G401.6 (cell line): ENCODE measurements around the gene EIF4A2.
"Not testable (repeated sequence)": the region's sequence is repeated elsewhere in the genome, so short reads cannot be mapped to it uniquely, and the experiment has no call there.

Source experiments
- FAIRE-seq: peaks from 2 replicates; lab custom pipeline; 2012; peaks lifted over from hg19 to GRCh38; lab: Jason Lieb, UNC

The EIF4A2 gene

DNA sequence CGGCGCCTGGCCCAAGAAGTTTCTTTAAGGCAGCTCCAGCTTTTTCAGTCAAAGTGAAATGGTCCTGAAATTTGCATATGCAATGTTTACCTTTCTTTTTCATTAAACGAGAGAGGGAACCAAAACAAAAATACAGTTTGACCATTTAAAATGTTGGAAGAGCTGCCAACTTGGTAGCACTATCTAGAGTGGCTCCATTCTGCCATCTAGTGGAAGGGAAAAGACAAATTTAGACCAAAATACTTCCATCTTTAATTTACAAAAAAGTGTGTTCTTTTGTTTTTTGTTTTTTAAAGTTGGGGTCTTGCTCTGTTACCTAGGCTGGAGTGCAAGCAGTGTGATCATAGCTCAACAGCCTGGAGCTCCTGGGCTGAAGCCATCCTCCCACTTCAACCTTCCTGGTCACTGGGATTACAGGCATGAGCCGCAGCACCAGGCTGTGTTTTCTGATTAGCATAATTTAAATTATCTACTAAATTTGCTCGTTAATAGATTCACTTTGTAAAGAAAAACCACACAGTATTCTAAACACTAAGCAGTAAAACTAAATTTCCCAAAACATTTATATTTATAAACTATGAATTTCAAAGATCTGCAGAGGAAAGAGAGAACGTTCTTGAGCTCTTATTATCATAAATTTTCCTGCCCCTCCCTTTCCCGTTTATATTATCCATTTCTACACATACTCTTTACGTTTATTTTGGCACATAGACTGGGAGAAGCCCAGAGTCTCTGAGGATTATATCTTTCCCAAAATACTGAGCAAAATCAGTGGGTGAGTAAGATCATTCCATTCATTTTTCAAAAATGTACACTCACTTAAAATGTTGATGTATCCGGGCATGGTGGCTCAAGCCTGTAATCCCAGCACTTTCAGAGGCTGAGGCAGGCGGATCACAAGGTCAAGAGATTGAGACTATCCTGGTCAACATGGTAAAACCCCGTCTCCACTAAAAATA, 38.3 kb downstream of the EIF4A2 start:
- peak; percentile 90 for FAIRE-seq

DNA sequence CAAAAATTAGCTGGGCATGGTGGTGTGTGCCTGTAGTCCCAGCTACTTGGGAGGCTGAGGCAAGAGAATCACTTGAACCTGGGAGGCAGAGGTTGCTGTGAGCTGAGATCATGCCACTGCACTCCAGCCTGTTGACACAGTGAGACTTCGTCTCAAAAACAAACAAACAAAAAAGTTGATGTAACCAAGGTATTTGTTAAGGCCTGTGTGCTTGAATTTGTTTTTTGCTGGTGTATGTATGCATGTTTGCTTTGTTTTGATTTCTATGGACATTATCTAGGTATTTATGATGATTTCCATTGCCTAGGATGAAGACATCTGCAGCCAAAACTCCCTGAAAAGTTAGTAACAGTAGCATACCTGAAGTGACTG, 39.0 kb downstream of the EIF4A2 start:
- not testable (repeated sequence) for FAIRE-seq

DNA sequence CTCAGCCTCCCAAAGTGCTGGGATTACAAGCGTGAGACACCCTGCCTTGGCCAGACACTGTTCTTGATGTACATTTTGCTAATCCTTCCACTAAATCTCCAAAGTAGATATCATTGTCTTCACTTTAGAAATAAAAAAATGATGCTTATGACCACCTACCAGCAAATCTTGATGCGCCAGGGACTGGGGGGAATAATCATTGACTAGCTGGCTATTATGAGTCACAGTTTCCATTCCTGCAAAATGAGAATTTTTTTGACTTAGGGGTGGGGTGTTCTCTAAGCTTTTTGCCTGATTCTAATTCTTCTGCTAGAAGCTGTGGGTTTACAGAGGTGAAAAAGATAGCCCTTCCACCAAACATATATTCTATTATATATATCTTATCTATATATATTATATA, 40.0 kb downstream of the EIF4A2 start:
- no peak for FAIRE-seq

DNA sequence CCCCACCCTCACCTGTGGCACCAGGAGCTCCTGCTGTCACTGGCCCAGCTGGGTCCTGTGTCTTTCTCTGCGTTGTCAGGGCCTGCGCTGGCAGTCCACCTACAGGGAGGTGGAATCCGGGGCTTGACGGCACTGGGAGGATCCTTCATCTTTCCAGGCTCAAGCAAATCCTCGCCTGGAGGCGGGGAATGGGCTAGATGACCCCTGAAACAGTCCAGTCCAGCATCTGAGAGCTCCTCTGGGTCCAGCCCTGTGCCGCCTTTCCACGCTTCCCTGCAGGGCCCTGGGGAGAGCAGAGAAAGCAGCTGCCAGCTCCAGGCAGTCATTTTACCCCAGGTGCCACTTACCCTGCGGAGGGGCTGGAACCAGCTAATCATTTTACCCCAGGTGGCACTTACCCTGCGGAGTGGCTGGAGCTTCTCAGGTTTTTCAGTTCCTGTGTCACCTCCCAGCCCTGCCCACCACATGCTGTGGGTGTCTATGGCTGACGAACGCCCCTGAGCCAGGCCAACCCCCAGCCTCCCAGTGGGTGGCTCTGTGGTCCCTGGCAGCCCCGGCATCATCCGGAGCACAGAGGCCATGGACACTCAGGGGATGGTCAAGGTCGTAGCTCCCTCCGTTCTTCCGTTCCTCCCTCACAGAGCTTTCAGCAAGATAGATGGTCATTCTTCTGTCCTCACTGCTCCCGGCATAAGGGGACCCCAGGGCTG, 41.2 kb downstream of the EIF4A2 start:
- no peak for FAIRE-seq

DNA sequence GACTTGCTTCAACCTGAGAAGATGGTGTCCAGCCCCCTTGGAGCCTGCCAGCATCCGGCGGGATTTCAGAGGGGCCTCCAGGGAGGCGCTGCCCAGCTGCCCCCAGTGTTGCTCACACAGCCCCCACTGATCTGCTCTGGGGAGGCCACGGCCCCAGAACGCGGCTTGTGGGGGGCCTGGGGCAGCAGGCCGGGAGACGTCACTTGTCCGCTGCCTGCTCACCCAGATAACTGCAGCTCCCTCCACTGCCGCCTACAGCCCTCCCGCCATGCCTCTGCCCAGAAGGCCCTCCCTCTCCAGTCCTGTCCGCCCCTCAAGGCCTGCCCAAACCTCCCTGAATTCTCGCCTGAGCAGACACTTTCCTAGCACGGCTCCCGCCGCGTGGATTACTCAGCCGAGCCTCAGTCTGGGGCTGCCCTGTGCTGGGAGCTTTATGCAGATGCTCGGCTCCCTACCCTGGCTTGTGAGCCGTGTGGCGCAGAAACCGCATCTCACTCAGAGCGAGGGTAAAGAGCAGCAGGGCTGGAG, 42.0 kb downstream of the EIF4A2 start:
- FAIRE-seq: no peak

DNA sequence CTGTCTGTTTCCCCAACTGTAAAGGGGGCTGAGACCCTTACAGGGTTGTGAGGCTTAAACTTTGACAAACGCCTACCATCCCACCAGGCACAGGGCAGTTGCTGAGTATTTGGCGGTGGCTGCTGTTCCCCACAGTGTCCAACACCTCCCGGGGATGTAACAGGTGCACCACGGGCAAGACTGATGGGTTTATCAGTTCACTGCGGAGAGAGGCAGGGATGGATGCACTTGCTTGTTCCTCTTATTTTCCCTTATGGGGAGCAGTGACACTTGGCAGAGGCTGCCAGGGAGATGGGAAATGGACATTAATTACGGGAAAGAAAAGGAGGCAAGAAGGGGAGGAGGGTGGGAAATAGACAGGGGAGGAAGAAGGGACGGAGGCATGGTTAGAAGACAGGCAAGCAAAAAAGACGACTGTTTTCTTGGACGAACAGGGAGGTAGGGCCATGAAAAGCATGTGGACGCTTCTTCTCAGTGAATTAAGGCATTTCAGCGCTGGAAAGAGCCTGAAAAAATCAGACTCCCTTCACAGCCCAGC, 42.6 kb downstream of the EIF4A2 start:
- no peak for FAIRE-seq

DNA sequence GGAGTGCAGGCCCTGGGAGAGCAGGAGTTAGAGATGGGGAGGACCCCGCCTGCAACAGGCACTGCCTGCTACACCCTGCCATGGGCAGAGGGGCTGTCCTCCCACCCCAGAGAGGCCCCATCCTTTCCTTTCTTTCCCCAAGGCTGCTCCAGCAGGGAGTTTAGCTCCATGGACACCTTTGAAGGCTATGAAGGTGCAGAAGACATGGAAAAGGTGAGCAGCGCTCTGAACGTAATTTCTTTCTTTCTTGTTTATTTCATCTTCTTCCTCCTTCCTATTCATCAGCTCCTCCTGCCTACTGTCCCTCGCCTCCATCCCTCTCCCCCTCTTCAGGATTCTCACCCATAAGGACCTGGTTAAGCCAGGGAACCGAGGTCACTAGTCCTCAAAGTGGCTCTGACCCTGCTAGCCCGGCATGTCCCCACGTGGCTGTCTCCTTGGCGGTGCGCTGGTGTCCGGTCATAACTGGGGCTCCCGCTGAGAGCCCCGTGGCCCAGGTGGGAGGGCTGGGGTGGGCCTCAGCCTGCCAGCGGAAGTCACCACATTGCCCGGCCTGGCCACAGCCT, 43.1 kb downstream of the EIF4A2 start:
- no peak for FAIRE-seq

DNA sequence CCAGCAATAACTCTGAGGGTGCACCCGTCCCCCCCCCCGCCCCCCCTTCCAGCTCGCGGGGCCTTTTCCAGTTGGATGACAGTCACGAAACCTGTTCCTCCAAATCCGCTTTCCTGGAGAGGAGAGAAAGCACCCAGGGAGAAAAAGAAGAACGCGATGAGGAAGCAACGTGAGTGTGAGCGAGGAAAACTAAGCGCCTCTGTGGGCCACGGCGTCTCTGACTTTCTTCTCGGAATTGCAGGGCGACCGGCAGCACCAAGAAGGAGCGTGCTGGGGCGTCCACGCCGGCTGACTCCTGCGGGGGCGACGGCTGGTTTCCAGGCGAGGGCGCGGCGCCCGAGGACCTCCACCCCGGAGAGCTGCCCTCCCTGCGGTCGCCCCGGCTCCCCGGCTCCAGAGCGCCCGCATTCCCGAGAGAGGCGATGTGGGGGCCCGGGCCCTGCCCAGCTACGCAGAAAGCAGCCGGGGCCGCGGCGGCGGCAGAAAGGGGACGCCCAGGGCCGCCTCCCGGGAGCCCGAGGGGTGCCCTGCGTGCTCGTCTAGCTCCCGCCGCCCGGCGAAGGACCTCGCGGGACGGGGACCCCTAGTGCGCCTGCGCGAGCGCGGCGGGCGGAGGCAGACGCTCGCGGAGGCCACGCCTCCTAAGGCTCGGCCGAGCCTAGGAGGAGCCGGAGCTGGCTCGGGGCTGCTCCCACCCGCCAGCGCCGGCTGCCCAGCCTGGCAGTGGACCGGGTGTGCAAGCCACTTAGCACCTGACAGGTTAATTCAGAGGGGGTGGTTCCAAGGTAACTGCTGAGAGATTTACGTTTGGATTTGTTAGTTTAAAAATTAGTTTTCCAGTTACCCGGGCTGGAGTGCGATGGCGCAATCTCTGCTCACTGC, 43.8 kb downstream of the EIF4A2 start:
- FAIRE-seq: no peak

DNA sequence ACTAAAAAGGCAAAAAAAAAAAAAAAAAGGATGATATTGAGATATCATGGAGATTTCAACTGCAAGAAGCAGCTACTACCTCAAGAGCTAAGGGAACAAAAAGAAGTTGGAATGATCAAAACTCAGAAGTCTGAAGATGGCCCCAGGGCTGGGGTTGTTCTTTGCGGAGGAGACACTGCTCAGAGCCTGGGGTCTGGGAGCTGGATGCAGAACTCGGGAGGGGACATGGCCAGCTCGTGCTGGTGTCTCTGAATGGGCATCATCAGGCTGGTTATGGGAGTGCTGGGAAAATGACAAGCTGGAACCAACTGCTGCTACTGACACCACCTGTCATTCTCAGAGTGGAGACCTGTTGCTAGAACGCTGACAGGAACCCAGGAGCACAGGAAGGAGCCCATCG, 45.0 kb downstream of the EIF4A2 start:
- FAIRE-seq: no peak

DNA sequence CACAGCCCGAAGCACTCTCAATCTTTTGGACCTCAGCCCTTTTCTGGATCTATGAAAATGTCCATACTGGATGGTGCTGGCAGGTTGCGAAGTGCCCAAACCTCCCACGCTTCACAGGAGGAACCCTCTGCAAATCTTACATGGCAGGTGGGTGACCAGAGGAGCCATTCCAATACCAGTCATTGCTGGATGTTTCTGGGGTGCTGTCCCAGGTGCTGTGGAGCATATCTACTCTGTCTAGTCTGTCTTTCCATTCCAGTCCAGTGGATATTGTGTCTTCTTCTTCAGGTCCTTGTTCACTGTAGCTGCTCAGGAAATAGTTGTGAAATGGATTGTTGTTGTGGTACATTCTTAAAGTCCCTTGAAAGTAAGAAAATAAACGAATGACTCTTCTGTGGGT, 48.4 kb downstream of the EIF4A2 start:
- FAIRE-seq: no peak

DNA sequence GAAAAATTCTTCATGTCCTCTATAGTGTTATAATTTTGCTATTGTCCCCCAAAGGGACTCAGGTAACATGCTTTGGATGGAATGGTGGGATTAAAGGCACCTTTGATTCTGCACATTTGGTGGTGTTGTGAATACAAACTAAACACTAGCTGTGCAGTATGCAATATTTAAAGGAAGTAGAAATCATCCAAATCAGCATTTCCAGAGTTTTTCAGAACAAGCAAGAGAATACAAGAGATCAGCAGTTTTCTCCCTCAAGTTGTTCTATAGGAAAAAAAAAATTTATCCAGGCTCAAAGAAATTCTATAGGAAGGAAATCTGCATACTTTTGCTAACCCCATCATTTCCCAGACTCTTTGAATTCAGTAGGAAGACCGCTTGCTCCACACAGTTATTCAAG, 48.9 kb downstream of the EIF4A2 start:
- no peak for FAIRE-seq
